Measurements from ENCODE around the gene C22orf15. TPM values are rescaled to one million over a fixed set of nuclear protein-coding genes. Genes with fewer than 3 reads are reported as not detected.

The C22orf15 gene
- total RNA-seq, 2 donors from 2014 or later: not detected

GRCh38 chr22:23804781-23805291 is 42.0 kb downstream of the C22orf15 start:
- TF ChIP-seq CTCF (IDR thresholded peaks at IDR 0.05): no peak
- Histone ChIP-seq H3K27ac (no peak overlapping the region), H3K36me3 (peaks cover 43% of the 10 kb centered on the region), H3K9me3 (no peaks in the 10 kb centered on the region), H3K27me3 (replicated peaks; ENCODE audit: insufficient read depth) (no peaks in the 10 kb centered on the region), H3K4me3 (no peak overlapping the region), H3K4me1 (ENCODE audit: control insufficient read depth in 1 of 2, low read depth in 2 of 2) (no peaks in the 10 kb centered on the region)
- DNase-seq (ENCODE audit: low spot score) (no peak), ATAC-seq (ENCODE audit: insufficient number of reproducible peaks, low FRiP score, low read depth) (no peak)

GRCh38 chr22:23806837-23807236 is 44.0 kb downstream of the C22orf15 start:
- TF ChIP-seq CTCF (IDR thresholded peaks at IDR 0.05): no peak
- ATAC-seq (ENCODE audit: insufficient number of reproducible peaks, low FRiP score, low read depth) (no peak), DNase-seq (ENCODE audit: low spot score) (no peak)
- Histone ChIP-seq H3K27me3 (replicated peaks; ENCODE audit: insufficient read depth) (no peaks in the 10 kb centered on the region), H3K9me3 (no peaks in the 10 kb centered on the region), H3K36me3 (peaks cover 32% of the 10 kb centered on the region), H3K4me1 (ENCODE audit: control insufficient read depth in 1 of 2, low read depth in 2 of 2) (no peaks in the 10 kb centered on the region), H3K4me3 (no peak overlapping the region), H3K27ac (no peak overlapping the region)

- no peak for TF ChIP-seq CTCF (IDR thresholded peaks at IDR 0.05)
- no peaks in the 10 kb centered on the region for H3K9me3 ChIP-seq
- no peak overlapping the region for H3K27ac ChIP-seq
- no peak overlapping the region for H3K4me3 ChIP-seq
- peaks cover 27% of the 10 kb centered on the region for H3K36me3 ChIP-seq
- no peaks in the 10 kb centered on the region for H3K27me3 ChIP-seq (replicated peaks; ENCODE audit: insufficient read depth)
- DNase-seq (ENCODE audit: low spot score) (no peak), ATAC-seq (ENCODE audit: insufficient number of reproducible peaks, low FRiP score, low read depth) (no peak)
- no peaks in the 10 kb centered on the region for H3K4me1 ChIP-seq (ENCODE audit: control insufficient read depth in 1 of 2, low read depth in 2 of 2)
Observed at GRCh38 chr22:23812378-23812777, 49.6 kb downstream of the C22orf15 start.

Other genes with a start within 250 kb of the C22orf15 start
- gene IGLL1, start 182.7 kb upstream of the C22orf15 start, total RNA-seq: not detected
- gene DRICH1, start 130.7 kb upstream of the C22orf15 start, total RNA-seq: not detected
- not detected for gene RGL4, start 72.0 kb upstream of the C22orf15 start, total RNA-seq
- 10 to 100 TPM in 1 of 2 donors, 1 to 10 TPM in 1; 8.4 to 13.8 TPM for gene ZNF70, start 11.9 kb upstream of the C22orf15 start, total RNA-seq
- gene VPREB3, start 8.6 kb upstream of the C22orf15 start, total RNA-seq: not detected
- 10 to 100 TPM in 1 of 2 donors, not detected in 1; 19.4 TPM for gene CHCHD10, start 5.0 kb downstream of the C22orf15 start, total RNA-seq
- 10 to 100 TPM in 1 of 2 donors, 1 to 10 TPM in 1; 2.0 to 10.2 TPM for gene MMP11, start 9.9 kb downstream of the C22orf15 start, total RNA-seq
- gene SMARCB1, start 24.0 kb downstream of the C22orf15 start, total RNA-seq: 10 to 100 TPM; 43.5 to 50.0 TPM
- gene DERL3, start 76.0 kb downstream of the C22orf15 start, total RNA-seq: 1 to 10 TPM; 2.5 to 3.0 TPM
- 10 to 100 TPM in 1 of 2 donors, 1 to 10 TPM in 1; 9.2 to 25.5 TPM for gene SLC2A11, start 94.9 kb downstream of the C22orf15 start, total RNA-seq
- 100 to 1,000 TPM; 152 to 157 TPM for gene MIF, start 131.4 kb downstream of the C22orf15 start, total RNA-seq
- gene GSTT2B, start 198.2 kb downstream of the C22orf15 start, total RNA-seq: 1 to 10 TPM in 1 of 2 donors, not detected in 1; 3.6 TPM
- 1 to 10 TPM in 1 of 2 donors, not detected in 1; 5.4 TPM for gene DDTL, start 203.9 kb downstream of the C22orf15 start, total RNA-seq
- gene DDT, start 211.5 kb downstream of the C22orf15 start, total RNA-seq: 10 to 100 TPM; 38.8 to 45.5 TPM
- gene GSTT2, start 217.1 kb downstream of the C22orf15 start, total RNA-seq: not detected
- not detected for gene GSTT4, start 242.5 kb downstream of the C22orf15 start, total RNA-seq
- 10 to 100 TPM; 77.7 to 91.5 TPM for gene CABIN1, start 248.3 kb downstream of the C22orf15 start, total RNA-seq